ENCODE data around the gene EDDM3A. TPM values are rescaled to one million over a fixed set of nuclear protein-coding genes. Genes with fewer than 3 reads are reported as not detected.
A peak's percentile ranks its signal among the peaks of the same experiment; 100 is the strongest.

The EDDM3A gene
- polyA plus RNA-seq, 3 donors = not detected

GRCh38 chr14:20712904-20713303 lies 32.8 kb upstream of the EDDM3A start:
- H3K9me3 Mint-ChIP-seq = peaks cover 0 to 3% (median 0%) of the 10 kb centered on the region in 7 donors
- no peak overlapping the region for H3K27ac ChIP-seq (ENCODE audit: low read depth in 1 of 2, low read length in 2 of 2)
- H3K36me3 Mint-ChIP-seq = peaks cover 0 to 4% of the 10 kb centered on the region in 2 donors
- H4K20me1 ChIP-seq (ENCODE audit: insufficient read depth, low read length) = no peaks in the 10 kb centered on the region
- no peak overlapping the region for H3K4me3 ChIP-seq (replicated peaks in 1 of 3; ENCODE audit: low read depth in 2 of 3, low read length in 3 of 3)
- H3K4me1 Mint-ChIP-seq = peaks cover 27% of the 10 kb centered on the region
- no peak overlapping the region for H3K4me3 Mint-ChIP-seq
- H3K27me3 Mint-ChIP-seq (ENCODE audit: low read depth in 3 of 3) = peaks cover 0 to 3% (median 0%) of the 10 kb centered on the region in 3 donors
- H3K27ac Mint-ChIP-seq = no peak overlapping the region
- H3K27me3 ChIP-seq (ENCODE audit: control insufficient read depth in 2 of 2, insufficient read depth in 2 of 2, low read length in 2 of 2) = no peaks in the 10 kb centered on the region
- no peak overlapping the region for H3K4me2 ChIP-seq (replicated peaks; ENCODE audit: extremely low read depth, low read length, poor library complexity, severe bottlenecking)
- 100% methylated on average over 1 of the region's 2 CpGs for WGBS (ENCODE audit: insufficient coverage)
- no peaks in the 10 kb centered on the region for H3K36me3 ChIP-seq (replicated peaks in 1 of 2; ENCODE audit: control insufficient read depth in 1 of 2, insufficient read depth in 2 of 2, low read length in 2 of 2)
- TF ChIP-seq, protein P1, sequence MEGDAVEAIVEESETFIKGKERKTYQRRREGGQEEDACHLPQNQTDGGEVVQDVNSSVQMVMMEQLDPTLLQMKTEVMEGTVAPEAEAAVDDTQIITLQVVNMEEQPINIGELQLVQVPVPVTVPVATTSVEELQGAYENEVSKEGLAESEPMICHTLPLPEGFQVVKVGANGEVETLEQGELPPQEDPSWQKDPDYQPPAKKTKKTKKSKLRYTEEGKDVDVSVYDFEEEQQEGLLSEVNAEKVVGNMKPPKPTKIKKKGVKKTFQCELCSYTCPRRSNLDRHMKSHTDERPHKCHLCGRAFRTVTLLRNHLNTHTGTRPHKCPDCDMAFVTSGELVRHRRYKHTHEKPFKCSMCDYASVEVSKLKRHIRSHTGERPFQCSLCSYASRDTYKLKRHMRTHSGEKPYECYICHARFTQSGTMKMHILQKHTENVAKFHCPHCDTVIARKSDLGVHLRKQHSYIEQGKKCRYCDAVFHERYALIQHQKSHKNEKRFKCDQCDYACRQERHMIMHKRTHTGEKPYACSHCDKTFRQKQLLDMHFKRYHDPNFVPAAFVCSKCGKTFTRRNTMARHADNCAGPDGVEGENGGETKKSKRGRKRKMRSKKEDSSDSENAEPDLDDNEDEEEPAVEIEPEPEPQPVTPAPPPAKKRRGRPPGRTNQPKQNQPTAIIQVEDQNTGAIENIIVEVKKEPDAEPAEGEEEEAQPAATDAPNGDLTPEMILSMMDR (IDR thresholded peaks at IDR 0.05) = no peak
- intact Hi-C loops (cut with micrococcal nuclease) = no loop called here
- DNase-seq = no peak
- no peak overlapping the region for H3K9ac ChIP-seq (ENCODE audit: insufficient read depth, low read length, poor library complexity, severe bottlenecking)
- no peaks in the 10 kb centered on the region for H3K79me2 ChIP-seq (ENCODE audit: insufficient read depth, low read length)
- H2AFZ ChIP-seq (ENCODE audit: insufficient read depth, low read depth, low read length, poor library complexity, severe bottlenecking) = no peak overlapping the region
- peaks cover 30% of the 10 kb centered on the region in 2 donors for H3K4me1 ChIP-seq (ENCODE audit: control insufficient read depth in 1 of 2, insufficient read depth in 2 of 2, low read length in 2 of 2)
- no peaks in the 10 kb centered on the region for H3K9me3 ChIP-seq (replicated peaks in 1 of 2; ENCODE audit: control insufficient read depth in 1 of 2, insufficient read depth in 1 of 2, low read length in 2 of 2)

GRCh38 chr14:20714593-20715250 lies 31.0 kb upstream of the EDDM3A start:
- Histone ChIP-seq H3K4me2 (replicated peaks; ENCODE audit: extremely low read depth, low read length, poor library complexity, severe bottlenecking) (peak overlapping the region; percentile 44), H3K27ac (ENCODE audit: low read depth in 1 of 2, low read length in 2 of 2) (peak overlapping the region; percentile 85 to 98), H3K36me3 (replicated peaks in 1 of 2; ENCODE audit: control insufficient read depth in 1 of 2, insufficient read depth in 2 of 2, low read length in 2 of 2) (no peaks in the 10 kb centered on the region), H2AFZ (ENCODE audit: insufficient read depth, low read depth, low read length, poor library complexity, severe bottlenecking) (no peak overlapping the region), H3K9me3 (replicated peaks in 1 of 2; ENCODE audit: control insufficient read depth in 1 of 2, insufficient read depth in 1 of 2, low read length in 2 of 2) (no peaks in the 10 kb centered on the region), H3K4me3 (replicated peaks in 1 of 3; ENCODE audit: low read depth in 2 of 3, low read length in 3 of 3) (peak overlapping the region in 2 of 3 experiments; percentile 39 to 44), H3K27me3 (ENCODE audit: control insufficient read depth in 2 of 2, insufficient read depth in 2 of 2, low read length in 2 of 2) (no peaks in the 10 kb centered on the region), H3K79me2 (ENCODE audit: insufficient read depth, low read length) (no peaks in the 10 kb centered on the region), H3K4me1 (ENCODE audit: control insufficient read depth in 1 of 2, insufficient read depth in 2 of 2, low read length in 2 of 2) (peaks cover 30% of the 10 kb centered on the region in 2 donors), H3K9ac (ENCODE audit: insufficient read depth, low read length, poor library complexity, severe bottlenecking) (peak overlapping the region; percentile 79), H4K20me1 (ENCODE audit: insufficient read depth, low read length) (no peaks in the 10 kb centered on the region)
- H3K27me3 Mint-ChIP-seq (ENCODE audit: low read depth in 3 of 3) = peaks cover 0 to 3% (median 1%) of the 10 kb centered on the region in 3 donors
- peak; percentile 96 to 99 (median 97) for DNase-seq
- TF ChIP-seq, protein P1 (IDR thresholded peaks at IDR 0.05) = no peak
- 3% methylated on average over 3 of the region's 4 CpGs for WGBS (ENCODE audit: insufficient coverage)
- H3K4me3 Mint-ChIP-seq = peak overlapping the region; percentile 63 to 78
- peaks cover 0 to 3% (median 0%) of the 10 kb centered on the region in 7 donors for H3K9me3 Mint-ChIP-seq
- H3K36me3 Mint-ChIP-seq = peaks cover 0 to 6% of the 10 kb centered on the region in 2 donors
- H3K27ac Mint-ChIP-seq = peak overlapping the region; percentile 99 to 100 (median 100)
- peaks cover 27% of the 10 kb centered on the region for H3K4me1 Mint-ChIP-seq
- intact Hi-C loops (cut with micrococcal nuclease) = loop anchor here in 1 of 2 donors (5.0 kb wide), 1 partner anchor 78 kb away; no protein-coding TSS in a partner anchor

Data from CD14-positive monocyte (primary cell).